Esophagus squamous epithelium (tissue), 4 donors: ENCODE measurements around the gene BABAM2.

Source experiments
- POLR2A ChIP-seq, 4 donors: fragments of 450-650 bp; IDR thresholded peaks; one replicate each; pipeline ENCODE4 v1.6.1; 2017; ENCODE audit warnings: antibody characterized with exemption in 4 of 4, mild to moderate bottlenecking in 4 of 4, moderate library complexity in 3 of 4
- TF ChIP-seq, protein P1 (sequence below), 6 experiments: fragments of 450-650 bp in 4 of 6; fragments of 200-600 bp in 2 of 6; sonication (generic) in 2 of 6; IDR thresholded peaks; one replicate each; pipeline ENCODE4 v1.5.1; 2016 to 2019; ENCODE audit warnings: antibody characterized with exemption in 6 of 6, mild to moderate bottlenecking in 4 of 6, moderate library complexity in 4 of 6

- TF ChIP-seq, protein P1, sequence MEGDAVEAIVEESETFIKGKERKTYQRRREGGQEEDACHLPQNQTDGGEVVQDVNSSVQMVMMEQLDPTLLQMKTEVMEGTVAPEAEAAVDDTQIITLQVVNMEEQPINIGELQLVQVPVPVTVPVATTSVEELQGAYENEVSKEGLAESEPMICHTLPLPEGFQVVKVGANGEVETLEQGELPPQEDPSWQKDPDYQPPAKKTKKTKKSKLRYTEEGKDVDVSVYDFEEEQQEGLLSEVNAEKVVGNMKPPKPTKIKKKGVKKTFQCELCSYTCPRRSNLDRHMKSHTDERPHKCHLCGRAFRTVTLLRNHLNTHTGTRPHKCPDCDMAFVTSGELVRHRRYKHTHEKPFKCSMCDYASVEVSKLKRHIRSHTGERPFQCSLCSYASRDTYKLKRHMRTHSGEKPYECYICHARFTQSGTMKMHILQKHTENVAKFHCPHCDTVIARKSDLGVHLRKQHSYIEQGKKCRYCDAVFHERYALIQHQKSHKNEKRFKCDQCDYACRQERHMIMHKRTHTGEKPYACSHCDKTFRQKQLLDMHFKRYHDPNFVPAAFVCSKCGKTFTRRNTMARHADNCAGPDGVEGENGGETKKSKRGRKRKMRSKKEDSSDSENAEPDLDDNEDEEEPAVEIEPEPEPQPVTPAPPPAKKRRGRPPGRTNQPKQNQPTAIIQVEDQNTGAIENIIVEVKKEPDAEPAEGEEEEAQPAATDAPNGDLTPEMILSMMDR (IDR thresholded peaks at IDR 0.05): no peak
- TF ChIP-seq POLR2A (IDR thresholded peaks at IDR 0.05): no peak
These were observed 2.5 kb downstream of the BABAM2 start for GRCh38 chr2:27893006-27893405.
